Kidney (tissue), 14 donors: Measurements from ENCODE around the gene ULK4. TPM values are rescaled to one million over a fixed set of nuclear protein-coding genes. Genes with fewer than 3 reads are reported as not detected.

ENCODE experiments used
- DNase-seq, 5 donors: peaks; one replicate each; pipeline ENCODE4 v3.0.0-alpha.2; 2013 to 2020
- FAIRE-seq: peaks from 2 replicates; lab custom pipeline; 2012; peaks lifted over from hg19 to GRCh38; lab: Jason Lieb, UNC
- H3K27ac ChIP-seq, 2 donors: one replicate each; pipeline ENCODE4 v1.7.0; 2013; ENCODE audit warnings: low read depth in 2 of 2, low read length in 2 of 2, inconsistent platforms in 1 of 2
- H3K27me3 ChIP-seq: one replicate; pipeline ENCODE4 v1.7.1; 2013; ENCODE audit warnings: low read length, inconsistent platforms; ENCODE audit not compliant: control insufficient read depth, insufficient read depth
- H3K36me3 ChIP-seq, 3 donors: one replicate each; pipeline versions ENCODE4 v1.7.0 to v1.7.1; 2013; ENCODE audit warnings: low read length in 3 of 3, control low read depth in 1 of 3, inconsistent platforms in 1 of 3; ENCODE audit not compliant: insufficient read depth in 3 of 3, control insufficient read depth in 2 of 3
- H3K4me1 ChIP-seq, 3 donors: one replicate each; pipeline versions ENCODE4 v1.7.0 to v1.7.1; 2013; ENCODE audit warnings: low read length in 3 of 3, inconsistent platforms in 1 of 3, low read depth in 1 of 3; ENCODE audit not compliant: control insufficient read depth in 2 of 3, insufficient read depth in 2 of 3
- H3K4me3 ChIP-seq, 3 donors: one replicate each; pipeline versions ENCODE4 v1.7.0 to v1.8.1; 2013; ENCODE audit warnings: low read length in 3 of 3, control low read depth in 1 of 3, inconsistent platforms in 1 of 3
- H3K9ac ChIP-seq, 3 donors: one replicate each; pipeline versions ENCODE4 v1.7.0 to v1.7.1; 2013; ENCODE audit warnings: low read length in 3 of 3, control low read depth in 1 of 3, inconsistent platforms in 1 of 3
- H3K9me3 ChIP-seq, 3 donors: one replicate each; pipeline versions ENCODE4 v1.7.0 to v1.7.1; 2013; ENCODE audit warnings: low read length in 3 of 3, control low read depth in 1 of 3, inconsistent platforms in 1 of 3; ENCODE audit not compliant: control insufficient read depth in 2 of 3, insufficient read depth in 1 of 3
- intact Hi-C: fragments of 100-400 bp; cut with DNase I; formaldehyde crosslinking; loops from one replicate; pipeline ENCODE4 v1.11.1; 2022
- polyA plus RNA-seq: library from polyadenylated mRNA; stranded (reverse); fragments of 350-450 nt; fragmentation: Illumina TruSeq; extraction: RNeasy Lipid Tissue Mini Kit (QIAGEN cat#74804); gene quantifications from one replicate; pipeline ENCODE4 v1.2.3, GENCODE V29; 2014; ENCODE audit warnings: low read depth, low replicate concordance; ENCODE audit not compliant: insufficient read depth
- total RNA-seq: library from RNA; stranded (reverse); fragmentation: NEBNext Ultra II Directional; extraction: Animal tissue kit (Norgen Biotek cat#: 25700); gene quantifications from one replicate; pipeline ENCODE4 v1.2.1, GENCODE V29; 2021
- TF ChIP-seq, protein P1 (sequence below): IDR thresholded peaks from 3 replicates; pipeline ENCODE4 v1.5.1; 2012; ENCODE audit warnings: mild to moderate bottlenecking, moderate library complexity, borderline replicate concordance; ENCODE audit not compliant: insufficient read depth; ENCODE audit errors: extremely low read depth
- donor health status: control.
- donor health status: control.
- donor health status: control.
- donor health status: control.
- donor health status: control.
- donor health status: DM: yes; HTN: yes; CAD: no.
- donor health status: Normal renal cell carcinoma (clear cell type).

ULK4 gene
- total and polyA plus RNA-seq, 2 donors from 2014 or later = 4.6 to 20.5 TPM

DNA sequence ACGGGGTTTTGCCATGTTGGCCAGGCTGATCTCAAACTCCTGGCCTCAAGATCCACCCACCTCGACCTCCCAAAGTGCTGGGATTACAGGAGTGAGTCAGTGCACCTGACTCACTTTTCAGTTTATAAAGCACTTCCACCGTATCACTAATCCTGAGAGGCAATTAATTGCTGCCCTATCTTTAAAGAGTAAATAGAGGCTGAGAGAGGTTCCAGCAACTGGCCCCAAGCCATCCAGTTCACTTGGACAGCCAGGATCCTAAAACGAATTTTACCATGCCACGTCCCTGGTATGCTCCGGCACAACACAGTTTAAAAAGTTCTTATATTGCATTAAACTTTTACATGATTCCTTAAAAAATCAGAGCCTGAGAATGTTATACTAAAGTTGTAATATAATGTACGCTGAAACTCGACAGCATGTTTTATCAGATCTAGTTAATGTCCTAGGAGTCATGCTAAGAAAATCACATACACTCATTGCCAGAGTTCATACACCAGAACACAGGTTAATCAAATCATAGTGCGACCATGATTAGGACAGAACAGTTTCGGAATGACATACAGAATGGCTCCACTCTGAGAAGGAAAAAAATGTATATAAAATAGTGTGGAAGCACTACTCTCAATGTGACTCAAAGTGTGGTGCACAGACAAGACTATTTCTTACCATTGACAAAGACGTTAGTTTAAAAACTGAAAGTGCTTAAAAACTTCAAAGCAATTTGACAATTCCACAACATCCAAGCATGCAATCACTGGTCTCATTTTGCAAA, 125.4 kb downstream of the ULK4 start:
- DNase-seq (no peak), FAIRE-seq (no peak)
- no peaks in the 10 kb centered on the region for H3K4me1 ChIP-seq
- no peaks in the 10 kb centered on the region for H3K36me3 ChIP-seq
- no peaks in the 10 kb centered on the region for H3K9me3 ChIP-seq
- TF ChIP-seq, protein P1, sequence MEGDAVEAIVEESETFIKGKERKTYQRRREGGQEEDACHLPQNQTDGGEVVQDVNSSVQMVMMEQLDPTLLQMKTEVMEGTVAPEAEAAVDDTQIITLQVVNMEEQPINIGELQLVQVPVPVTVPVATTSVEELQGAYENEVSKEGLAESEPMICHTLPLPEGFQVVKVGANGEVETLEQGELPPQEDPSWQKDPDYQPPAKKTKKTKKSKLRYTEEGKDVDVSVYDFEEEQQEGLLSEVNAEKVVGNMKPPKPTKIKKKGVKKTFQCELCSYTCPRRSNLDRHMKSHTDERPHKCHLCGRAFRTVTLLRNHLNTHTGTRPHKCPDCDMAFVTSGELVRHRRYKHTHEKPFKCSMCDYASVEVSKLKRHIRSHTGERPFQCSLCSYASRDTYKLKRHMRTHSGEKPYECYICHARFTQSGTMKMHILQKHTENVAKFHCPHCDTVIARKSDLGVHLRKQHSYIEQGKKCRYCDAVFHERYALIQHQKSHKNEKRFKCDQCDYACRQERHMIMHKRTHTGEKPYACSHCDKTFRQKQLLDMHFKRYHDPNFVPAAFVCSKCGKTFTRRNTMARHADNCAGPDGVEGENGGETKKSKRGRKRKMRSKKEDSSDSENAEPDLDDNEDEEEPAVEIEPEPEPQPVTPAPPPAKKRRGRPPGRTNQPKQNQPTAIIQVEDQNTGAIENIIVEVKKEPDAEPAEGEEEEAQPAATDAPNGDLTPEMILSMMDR = no peak
- H3K4me3 ChIP-seq = no peak overlapping the region
- H3K27ac ChIP-seq = no peak overlapping the region
- no peak overlapping the region for H3K9ac ChIP-seq
- intact Hi-C loops = no loop called here
- H3K27me3 ChIP-seq = no peaks in the 10 kb centered on the region

DNA sequence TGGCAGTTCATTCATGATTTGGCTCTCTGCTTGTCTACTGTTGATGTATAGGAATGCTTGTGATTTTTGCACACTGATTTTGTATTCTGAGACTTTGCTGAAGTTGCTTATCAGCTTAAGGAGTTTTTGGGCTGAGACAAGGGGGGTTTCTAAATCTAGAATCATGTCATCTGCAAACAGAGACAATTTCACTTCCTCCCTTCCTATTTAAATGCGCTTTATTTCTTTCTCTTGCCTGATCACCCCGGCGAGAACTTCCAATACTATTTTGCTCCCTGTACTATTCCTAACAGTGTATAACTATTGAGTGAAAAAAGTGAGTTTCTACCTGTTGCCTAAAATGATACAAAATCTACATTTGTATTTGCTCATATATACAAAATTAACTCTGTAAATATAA, 128.3 kb downstream of the ULK4 start:
- Histone ChIP-seq H3K36me3 (no peaks in the 10 kb centered on the region), H3K9ac (no peak overlapping the region), H3K9me3 (no peaks in the 10 kb centered on the region), H3K27me3 (no peaks in the 10 kb centered on the region), H3K4me3 (no peak overlapping the region), H3K4me1 (no peaks in the 10 kb centered on the region), H3K27ac (no peak overlapping the region)
- FAIRE-seq (no peak), DNase-seq (no peak)
- intact Hi-C loops = no loop called here
- TF ChIP-seq, protein P1 = no peak

DNA sequence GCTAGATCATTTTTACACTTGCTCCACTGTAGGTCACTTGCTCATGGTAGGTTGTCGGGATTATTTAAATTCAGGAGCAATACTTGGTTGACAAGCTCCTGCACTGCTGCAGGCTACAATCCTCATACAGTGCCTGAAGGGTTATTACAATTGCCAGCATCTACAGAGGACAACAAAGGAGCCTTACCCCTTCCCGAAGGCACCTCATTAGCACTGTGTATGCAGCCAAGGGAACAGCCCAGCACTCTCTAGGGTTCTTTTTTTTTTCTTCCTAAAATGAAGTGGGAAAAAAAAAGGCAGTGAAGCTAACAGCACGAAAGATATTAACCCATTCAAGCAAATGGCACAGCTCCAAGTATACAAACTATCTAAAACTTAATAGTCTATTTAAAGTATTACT, 142.7 kb downstream of the ULK4 start:
- Histone ChIP-seq H3K4me3 (no peak overlapping the region), H3K27ac (no peak overlapping the region), H3K36me3 (no peaks in the 10 kb centered on the region), H3K4me1 (no peaks in the 10 kb centered on the region), H3K9me3 (no peaks in the 10 kb centered on the region), H3K27me3 (no peaks in the 10 kb centered on the region), H3K9ac (no peak overlapping the region)
- no peak for FAIRE-seq
- no peak for DNase-seq
- intact Hi-C loops = no loop called here
- TF ChIP-seq, protein P1 = no peak
